GM18517 (cell line): ENCODE data around the gene MAD2L1.

ENCODE experiments used
- ATAC-seq: cut with Tn5 transposase; IDR thresholded peaks from one replicate; pipeline ENCODE4 v1.9.1; 2021; ENCODE audit warnings: mild to moderate bottlenecking, moderate library complexity; ENCODE audit not compliant: unreplicated experiment

MAD2L1 gene

GRCh38 chr4:120007191-120007871 lies 59.3 kb downstream of the MAD2L1 start:
- no peak for ATAC-seq
